ENCODE measurements around the gene PSENEN. TPM values are rescaled to one million over a fixed set of nuclear protein-coding genes. Genes with fewer than 3 reads are reported as not detected.

Gene PSENEN
- total and polyA plus RNA-seq, 3 experiments from 2014 or later, result 50.8 to 101 (median 57.8) TPM

GRCh38 chr19:35756377-35757230, 11.2 kb downstream of the PSENEN start, which contains the start of gene HSPB6:
HSPB6 (minus strand) TSS chr19:35757029; CDS start chr19:35757008, 21 bp downstream.
- peaks cover 0 to 2% (median 0%) of the 10 kb centered on the region in 5 donors for H3K9me3 Mint-ChIP-seq

GRCh38 chr19:35757231-35757748, 11.8 kb downstream of the PSENEN start:
- Histone ChIP-seq H3K4me1 (ENCODE audit: insufficient read depth, low read length) (peaks cover 22% of the 10 kb centered on the region), H3K9me3 (ENCODE audit: low read length) (no peaks in the 10 kb centered on the region), H3K27me3 (ENCODE audit: insufficient read depth, low read length, poor library complexity, severe bottlenecking) (no peaks in the 10 kb centered on the region), H3K4me3 (ENCODE audit: low read length) (peak overlapping the region; percentile 45), H3K36me3 (ENCODE audit: insufficient read depth, low read length) (peaks cover 12% of the 10 kb centered on the region), H3K27ac (ENCODE audit: low read depth, low read length) (peak overlapping the region; percentile 67)
- no peak for DNase-seq
- H3K4me3 Mint-ChIP-seq, result peak overlapping the region; percentile 93 to 100 (median 95)
- peaks cover 0 to 2% (median 0%) of the 10 kb centered on the region in 5 donors for H3K9me3 Mint-ChIP-seq
- H3K4me1 Mint-ChIP-seq, result peaks cover 23 to 47% (median 24%) of the 10 kb centered on the region in 3 donors
- peak overlapping the region in 6 of 8 donors; percentile 14 to 98 (median 94) for H3K27ac Mint-ChIP-seq
- H3K36me3 Mint-ChIP-seq, result peaks cover 3 to 49% (median 9%) of the 10 kb centered on the region in 3 donors
- ChIA-PET CTCF (no interaction called here), POLR2A (interaction anchor here (0.7 to 1.4 kb wide), 4 partner anchors 9 to 202 kb away, joined by 3 to 5 read pairs (median 4); partner anchors contain the start of gene LIN37)
- peaks cover 0 to 4% of the 10 kb centered on the region in 2 donors for H3K27me3 Mint-ChIP-seq

More at GRCh38 chr19:35756377-35757230, 11.2 kb downstream of the PSENEN start, which contains the start of gene HSPB6:
- Histone ChIP-seq H3K27ac (ENCODE audit: low read depth, low read length) (peak within 1 kb of the TSS; percentile 67), H3K36me3 (ENCODE audit: insufficient read depth, low read length) (peaks cover 12% of the 10 kb centered on the region), H3K27me3 (ENCODE audit: insufficient read depth, low read length, poor library complexity, severe bottlenecking) (no peaks in the 10 kb centered on the region), H3K4me1 (ENCODE audit: insufficient read depth, low read length) (peaks cover 22% of the 10 kb centered on the region), H3K9me3 (ENCODE audit: low read length) (no peaks in the 10 kb centered on the region), H3K4me3 (ENCODE audit: low read length) (peak within 1 kb of the TSS; percentile 45)
- no peak for DNase-seq
- Mint-ChIP-seq H3K27me3 (peaks cover 0 to 4% of the 10 kb centered on the region in 2 donors), H3K36me3 (peaks cover 3 to 45% (median 9%) of the 10 kb centered on the region in 3 donors), H3K4me3 (peak within 1 kb of the TSS; percentile 93 to 100 (median 95)), H3K4me1 (peaks cover 23 to 47% (median 24%) of the 10 kb centered on the region in 3 donors), H3K27ac (peak within 1 kb of the TSS; percentile 86 to 98 (median 94))
- ChIA-PET POLR2A (interaction anchor here (1.0 to 1.4 kb wide), 3 partner anchors 8 to 16 kb away, joined by 3 to 5 read pairs (median 4); partner anchors contain the start of gene LIN37), CTCF (interaction anchor here (0.6 kb wide), 1 partner anchor 69 kb away, joined by 3 read pairs; no protein-coding TSS in a partner anchor)

- Histone ChIP-seq H3K9me3 (ENCODE audit: low read length) (no peaks in the 10 kb centered on the region), H3K36me3 (ENCODE audit: insufficient read depth, low read length) (peaks cover 12% of the 10 kb centered on the region), H3K27me3 (ENCODE audit: insufficient read depth, low read length, poor library complexity, severe bottlenecking) (no peaks in the 10 kb centered on the region), H3K4me3 (ENCODE audit: low read length) (peak within 1 kb of the TSS; percentile 100), H3K4me1 (ENCODE audit: insufficient read depth, low read length) (peaks cover 22% of the 10 kb centered on the region), H3K27ac (ENCODE audit: low read depth, low read length) (peak within 1 kb of the TSS; percentile 99)
- H3K4me1 Mint-ChIP-seq, result peaks cover 23 to 47% (median 24%) of the 10 kb centered on the region in 3 donors
- peak within 1 kb of the TSS; percentile 93 to 100 (median 95) for H3K4me3 Mint-ChIP-seq
- H3K36me3 Mint-ChIP-seq, result peaks cover 3 to 44% (median 9%) of the 10 kb centered on the region in 3 donors
- peaks cover 0 to 4% of the 10 kb centered on the region in 2 donors for H3K27me3 Mint-ChIP-seq
- H3K9me3 Mint-ChIP-seq, result peaks cover 0 to 2% (median 0%) of the 10 kb centered on the region in 5 donors
- POLR2A ChIA-PET, result interaction anchor here (0.7 to 1.4 kb wide), 4 partner anchors 10 to 201 kb away, joined by 3 to 5 read pairs (median 4); partner anchors contain the start of gene LIN37
- CTCF ChIA-PET, result no interaction called here
- peak within 1 kb of the TSS; percentile 86 to 98 (median 94) for H3K27ac Mint-ChIP-seq
- DNase-seq, result peak; percentile 94 to 99 (median 99)
Observed at GRCh38 chr19:35757749-35758608, 12.5 kb downstream of the PSENEN start, which contains the start of gene PROSER3. PROSER3 (plus strand) TSS chr19:35758176; CDS start chr19:35758216, 40 bp downstream.

GRCh38 chr19:35759697-35760096, 14.2 kb downstream of the PSENEN start:
- H3K36me3 Mint-ChIP-seq, result peaks cover 0 to 37% (median 3%) of the 10 kb centered on the region in 3 donors
- no peak overlapping the region for H3K27ac ChIP-seq (ENCODE audit: low read depth, low read length)
- no peaks in the 10 kb centered on the region for H3K27me3 ChIP-seq (ENCODE audit: insufficient read depth, low read length, poor library complexity, severe bottlenecking)
- peaks cover 22% of the 10 kb centered on the region for H3K4me1 ChIP-seq (ENCODE audit: insufficient read depth, low read length)
- H3K27ac Mint-ChIP-seq, result peak overlapping the region in 4 of 8 donors; percentile 23 to 70 (median 49)
- no peak overlapping the region for H3K4me3 ChIP-seq (ENCODE audit: low read length)
- H3K9me3 Mint-ChIP-seq, result peaks cover 0 to 2% (median 0%) of the 10 kb centered on the region in 5 donors
- no peak for DNase-seq
- ChIA-PET POLR2A (no interaction called here), CTCF (no interaction called here)
- peak overlapping the region in 6 of 7 donors; percentile 59 to 93 (median 68) for H3K4me3 Mint-ChIP-seq
- no peaks in the 10 kb centered on the region for H3K9me3 ChIP-seq (ENCODE audit: low read length)
- peaks cover 0 to 4% of the 10 kb centered on the region in 2 donors for H3K27me3 Mint-ChIP-seq
- H3K4me1 Mint-ChIP-seq, result peaks cover 23 to 47% (median 24%) of the 10 kb centered on the region in 3 donors
- peaks cover 5% of the 10 kb centered on the region for H3K36me3 ChIP-seq (ENCODE audit: insufficient read depth, low read length)

- Mint-ChIP-seq H3K4me3 (peak overlapping the region in 2 of 7 donors; percentile 13 to 61), H3K27ac (no peak overlapping the region), H3K4me1 (peaks cover 20 to 41% (median 20%) of the 10 kb centered on the region in 3 donors), H3K27me3 (peaks cover 0 to 2% of the 10 kb centered on the region in 2 donors), H3K9me3 (peaks cover 0 to 2% (median 0%) of the 10 kb centered on the region in 5 donors), H3K36me3 (peaks cover 0 to 44% (median 0%) of the 10 kb centered on the region in 3 donors)
- no peak for DNase-seq
- Histone ChIP-seq H3K9me3 (ENCODE audit: low read length) (no peaks in the 10 kb centered on the region), H3K4me3 (ENCODE audit: low read length) (no peak overlapping the region), H3K27me3 (ENCODE audit: insufficient read depth, low read length, poor library complexity, severe bottlenecking) (no peaks in the 10 kb centered on the region), H3K4me1 (ENCODE audit: insufficient read depth, low read length) (peaks cover 22% of the 10 kb centered on the region), H3K36me3 (ENCODE audit: insufficient read depth, low read length) (peaks cover 5% of the 10 kb centered on the region), H3K27ac (ENCODE audit: low read depth, low read length) (no peak overlapping the region)
- ChIA-PET POLR2A (no interaction called here), CTCF (no interaction called here)
Observed at GRCh38 chr19:35760711-35761349, 15.4 kb downstream of the PSENEN start.

GRCh38 chr19:35764432-35765315, 19.2 kb downstream of the PSENEN start:
- Mint-ChIP-seq H3K4me1 (peaks cover 2 to 11% (median 3%) of the 10 kb centered on the region in 3 donors), H3K27me3 (no peaks in the 10 kb centered on the region), H3K4me3 (no peak overlapping the region), H3K9me3 (no peaks in the 10 kb centered on the region), H3K36me3 (peaks cover 0 to 55% (median 0%) of the 10 kb centered on the region in 3 donors), H3K27ac (no peak overlapping the region)
- no peak overlapping the region for H3K4me3 ChIP-seq (ENCODE audit: low read length)
- no peaks in the 10 kb centered on the region for H3K27me3 ChIP-seq (ENCODE audit: insufficient read depth, low read length, poor library complexity, severe bottlenecking)
- H3K27ac ChIP-seq (ENCODE audit: low read depth, low read length), result no peak overlapping the region
- ChIA-PET POLR2A (interaction anchor here (1.0 kb wide), 1 partner anchor 17 kb away, joined by 5 read pairs; no protein-coding TSS in a partner anchor), CTCF (no interaction called here)
- no peaks in the 10 kb centered on the region for H3K9me3 ChIP-seq (ENCODE audit: low read length)
- peaks cover 5% of the 10 kb centered on the region for H3K36me3 ChIP-seq (ENCODE audit: insufficient read depth, low read length)
- H3K4me1 ChIP-seq (ENCODE audit: insufficient read depth, low read length), result no peaks in the 10 kb centered on the region
- DNase-seq, result no peak
